Heart left ventricle (tissue), 13 donors: Measurements from ENCODE around the gene MRRF.

Experiments used
- POLR2A ChIP-seq, 2 donors: fragments of 450-650 bp; IDR thresholded peaks; one replicate each; pipeline ENCODE4 v1.6.1; 2017; ENCODE audit warnings: antibody characterized with exemption in 2 of 2, mild to moderate bottlenecking in 2 of 2, moderate library complexity in 2 of 2
- TF ChIP-seq, protein P1 (sequence below), 12 donors: fragments of 200-600 bp; sonication (generic) in 4 of 12; IDR thresholded peaks; one replicate each; pipeline versions ENCODE4 v1.5.0 to v1.8.0; 2018 to 2022; ENCODE audit warnings: antibody characterized with exemption in 12 of 12, mild to moderate bottlenecking in 5 of 12
- donor health status: ischemic (EF 13 %, LVEDD 7.1; RV severe dilation, severe dysfunction).
- donor health status: DM: no; HTN: yes; CAD: no.
- donor health status: DM: no; HTN: no; CAD: no.
- donor health status: ischemic (EF 25% LVEDD 6.9; RV normal size, moderate dysfunction).
- donor health status: ischemic (EF 25% LVEDD 5.7; RV mildly dilated, moderate dysfunction).
- donor health status: ischemic (EF 35%, LVEDD 5.7; RV mildly dilated, moderate dysfunction).
- donor health status: nonischemic (EF 11% LVEDD 7.7; RV severe dilation, severe dysfunction).
- donor health status: DM: yes; HTN: yes; CAD: no.
- donor health status: PGD.
- donor health status: ischemic (EF 29% LVEDD 5.4; RV normal size, mild dysfunction).
- donor health status: nonischemic (EF 23%, LVEDD 6.1; RV moderate dilation, normal function).

DNA sequence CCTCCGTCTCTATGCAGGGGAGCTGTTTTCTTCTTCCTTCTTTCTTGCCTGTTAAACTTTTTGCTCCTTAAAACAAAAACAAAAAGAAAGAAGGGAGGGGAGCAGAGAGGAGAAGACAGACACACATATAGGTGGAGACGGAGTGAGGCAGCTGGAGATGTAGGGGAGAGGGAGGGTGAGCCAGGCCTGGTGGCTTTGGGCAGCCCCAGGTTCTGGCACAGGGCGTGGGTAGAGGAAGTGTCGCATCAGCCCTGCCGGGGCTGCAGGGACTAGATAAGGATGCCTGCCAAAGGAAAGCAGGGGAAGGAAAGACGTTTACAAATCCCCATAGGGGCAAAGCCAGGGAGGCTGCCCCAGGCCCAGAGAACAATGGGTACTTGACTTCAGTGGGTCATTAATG, 67.4 kb downstream of the MRRF start:
- no peak for TF ChIP-seq POLR2A (IDR thresholded peaks at IDR 0.05)
- TF ChIP-seq, protein P1, sequence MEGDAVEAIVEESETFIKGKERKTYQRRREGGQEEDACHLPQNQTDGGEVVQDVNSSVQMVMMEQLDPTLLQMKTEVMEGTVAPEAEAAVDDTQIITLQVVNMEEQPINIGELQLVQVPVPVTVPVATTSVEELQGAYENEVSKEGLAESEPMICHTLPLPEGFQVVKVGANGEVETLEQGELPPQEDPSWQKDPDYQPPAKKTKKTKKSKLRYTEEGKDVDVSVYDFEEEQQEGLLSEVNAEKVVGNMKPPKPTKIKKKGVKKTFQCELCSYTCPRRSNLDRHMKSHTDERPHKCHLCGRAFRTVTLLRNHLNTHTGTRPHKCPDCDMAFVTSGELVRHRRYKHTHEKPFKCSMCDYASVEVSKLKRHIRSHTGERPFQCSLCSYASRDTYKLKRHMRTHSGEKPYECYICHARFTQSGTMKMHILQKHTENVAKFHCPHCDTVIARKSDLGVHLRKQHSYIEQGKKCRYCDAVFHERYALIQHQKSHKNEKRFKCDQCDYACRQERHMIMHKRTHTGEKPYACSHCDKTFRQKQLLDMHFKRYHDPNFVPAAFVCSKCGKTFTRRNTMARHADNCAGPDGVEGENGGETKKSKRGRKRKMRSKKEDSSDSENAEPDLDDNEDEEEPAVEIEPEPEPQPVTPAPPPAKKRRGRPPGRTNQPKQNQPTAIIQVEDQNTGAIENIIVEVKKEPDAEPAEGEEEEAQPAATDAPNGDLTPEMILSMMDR (IDR thresholded peaks at IDR 0.05), result no peak
